DMS79 treated with DMSO at 0.1 percent for 48 hours (cell line): ENCODE data around the gene PPP1CB.
"Not testable (repeated sequence)": the region's sequence is repeated elsewhere in the genome, so short reads cannot be mapped to it uniquely, and the experiment has no call there.

ENCODE experiments used
- DNase-seq: peaks from one replicate; lab custom pipeline; 2025; lab: John Stamatoyannopoulos, UW

The PPP1CB gene

DNA sequence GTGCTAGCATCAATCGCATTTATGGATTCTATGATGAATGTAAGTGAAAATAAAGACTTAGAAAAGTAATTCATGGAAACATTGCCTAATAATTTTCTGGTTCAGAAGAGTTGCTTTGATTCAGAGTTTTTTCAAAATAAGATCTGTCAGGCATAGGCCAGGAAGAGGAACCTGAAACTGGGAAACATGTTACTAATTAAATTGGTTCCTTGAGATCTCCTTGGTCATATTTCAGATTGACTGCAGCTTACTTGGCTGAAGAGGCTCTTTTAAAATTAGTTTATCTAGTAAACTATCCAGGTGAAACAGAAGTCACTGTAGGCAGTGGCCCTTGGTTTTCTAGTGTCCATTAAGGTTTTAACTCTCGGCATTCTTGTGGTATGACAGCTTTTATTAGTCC, 27.4 kb downstream of the PPP1CB start:
- DNase-seq = no peak

DNA sequence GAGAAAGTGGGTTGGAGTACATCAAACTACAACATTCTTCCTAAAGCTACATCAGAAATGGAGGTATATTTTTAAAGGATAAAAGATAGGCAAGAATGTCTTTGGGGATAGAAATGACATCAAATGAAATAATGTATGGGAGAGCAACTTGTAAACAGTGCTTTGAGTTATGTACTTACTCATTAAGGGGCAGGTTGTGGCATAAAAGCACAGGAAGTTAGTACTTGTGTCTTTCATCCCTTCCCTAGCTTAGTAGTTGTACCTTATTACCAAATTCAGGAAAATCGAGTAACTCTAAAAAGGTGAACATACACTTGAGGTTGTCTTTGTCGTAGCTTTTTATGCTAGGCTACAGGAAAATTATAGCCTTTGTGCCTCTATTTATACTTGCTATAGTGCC, 28.9 kb downstream of the PPP1CB start:
- DNase-seq = no peak

DNA sequence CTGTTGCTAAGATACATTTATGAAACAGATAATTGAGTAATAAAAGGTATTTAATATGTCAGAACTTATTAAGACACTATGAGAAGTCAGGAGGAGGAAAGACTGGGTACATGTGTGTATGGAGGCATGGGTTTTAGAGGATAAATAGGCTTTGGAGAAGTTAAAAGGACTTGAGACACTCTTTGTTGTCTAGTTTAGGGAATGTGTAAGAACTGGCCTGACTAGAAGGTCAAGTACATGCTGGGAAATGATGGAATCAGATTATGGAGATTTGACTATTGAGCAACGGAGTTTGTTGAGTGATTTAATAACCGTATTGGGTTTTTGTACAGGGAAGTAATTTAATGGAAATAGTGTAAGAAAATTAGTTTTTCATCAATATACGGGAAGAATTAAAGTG, 30.8 kb downstream of the PPP1CB start:
- DNase-seq = no peak

DNA sequence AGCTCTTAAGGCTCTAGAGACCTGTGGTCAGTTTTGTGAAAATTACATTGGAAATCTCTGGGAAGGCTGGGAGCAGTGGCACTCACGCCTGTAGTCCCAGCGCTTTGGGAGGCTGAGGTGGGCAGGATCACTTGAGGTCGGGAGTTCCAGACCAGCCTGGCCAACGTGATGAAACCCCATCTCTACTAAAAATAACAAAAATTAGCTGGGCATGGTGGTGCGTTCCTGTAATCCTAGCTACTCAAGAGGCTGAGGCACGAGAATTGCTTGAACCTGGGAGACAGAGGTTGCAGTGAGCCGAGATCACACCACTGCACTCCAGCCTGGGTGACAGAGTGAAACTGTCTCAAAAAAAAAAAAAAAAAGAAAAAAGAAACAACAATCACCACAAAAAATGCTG, 32.9 kb downstream of the PPP1CB start:
- DNase-seq = not testable (repeated sequence)

DNA sequence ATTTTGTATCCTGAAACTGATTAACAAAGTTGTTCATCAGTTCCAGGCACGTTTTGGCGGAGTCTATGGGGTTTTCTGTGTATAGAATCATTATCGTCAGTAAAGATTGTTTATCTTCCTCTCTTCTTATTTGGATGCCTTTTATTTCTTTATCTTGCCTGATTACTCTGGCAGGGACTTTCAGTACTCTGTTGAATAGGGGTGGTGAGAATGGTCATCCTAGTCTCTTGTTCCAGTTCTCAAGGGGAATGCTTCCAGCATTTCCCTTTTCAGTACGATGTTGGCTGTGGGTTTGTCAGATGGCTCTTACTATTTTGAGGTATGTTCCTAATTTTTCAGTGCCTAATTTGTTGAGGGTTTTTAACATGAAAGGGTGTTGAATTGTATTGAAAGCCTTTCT, 45.0 kb downstream of the PPP1CB start:
- DNase-seq = no peak

DNA sequence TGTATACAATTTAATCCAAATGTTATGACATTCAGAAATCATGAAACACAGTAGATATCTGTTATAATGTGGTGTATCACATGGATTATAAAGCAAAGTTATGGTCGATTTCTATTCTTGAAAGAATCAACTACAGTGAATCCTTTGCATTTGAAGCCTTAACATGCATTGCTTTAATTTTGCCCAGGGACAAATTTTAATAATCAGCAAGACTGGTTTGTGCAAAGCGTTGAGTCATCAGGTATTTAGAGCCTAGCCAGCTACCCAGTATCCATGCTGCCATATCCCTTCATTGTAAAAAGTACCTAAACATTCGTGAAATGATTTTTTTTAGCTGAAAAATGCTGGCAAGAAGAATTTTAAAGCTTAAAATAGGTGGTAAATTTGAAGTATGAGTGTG, 50.1 kb downstream of the PPP1CB start:
- DNase-seq = no peak

DNA sequence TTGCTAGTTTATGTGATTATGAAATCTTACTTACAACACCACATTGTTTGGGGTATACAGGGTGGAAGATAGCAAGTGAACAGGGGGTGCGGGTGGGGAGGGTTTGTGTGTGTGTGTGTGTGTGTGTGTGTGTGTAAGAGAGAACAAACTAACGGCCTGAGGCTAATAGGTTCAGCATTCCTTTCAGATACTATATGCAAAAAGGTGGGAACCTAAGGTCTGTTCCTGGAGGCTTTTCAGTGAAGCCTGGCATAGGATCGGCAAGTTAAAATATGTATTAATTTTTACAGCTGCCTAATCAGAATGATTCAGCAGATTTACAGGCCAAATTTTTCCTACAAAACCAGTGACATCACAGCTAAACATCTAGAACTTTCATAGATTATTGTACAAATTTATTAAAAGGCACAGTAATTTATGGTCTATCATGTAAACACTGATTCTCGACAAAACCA, 51.4 kb downstream of the PPP1CB start:
- no peak for DNase-seq

DNA sequence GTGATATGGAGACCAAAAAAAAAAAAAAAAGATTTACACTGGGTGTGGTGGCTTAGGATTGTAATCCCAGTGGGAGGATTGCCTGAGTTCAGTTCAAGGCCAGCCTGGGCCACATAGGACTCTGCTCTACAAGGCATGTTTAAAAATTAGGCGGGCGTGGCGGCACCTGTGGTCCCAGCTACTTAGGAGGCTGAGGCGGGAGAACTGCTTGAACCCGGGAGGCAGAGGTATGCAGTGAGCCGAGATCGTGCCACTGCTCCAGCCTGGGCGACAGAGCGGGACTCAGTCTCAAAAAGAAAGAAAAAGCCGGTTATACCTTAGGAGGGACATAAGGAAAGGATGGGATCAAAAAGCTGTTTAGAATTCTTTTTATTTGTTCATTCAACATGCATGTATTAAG, 58.3 kb downstream of the PPP1CB start:
- no peak for DNase-seq

DNA sequence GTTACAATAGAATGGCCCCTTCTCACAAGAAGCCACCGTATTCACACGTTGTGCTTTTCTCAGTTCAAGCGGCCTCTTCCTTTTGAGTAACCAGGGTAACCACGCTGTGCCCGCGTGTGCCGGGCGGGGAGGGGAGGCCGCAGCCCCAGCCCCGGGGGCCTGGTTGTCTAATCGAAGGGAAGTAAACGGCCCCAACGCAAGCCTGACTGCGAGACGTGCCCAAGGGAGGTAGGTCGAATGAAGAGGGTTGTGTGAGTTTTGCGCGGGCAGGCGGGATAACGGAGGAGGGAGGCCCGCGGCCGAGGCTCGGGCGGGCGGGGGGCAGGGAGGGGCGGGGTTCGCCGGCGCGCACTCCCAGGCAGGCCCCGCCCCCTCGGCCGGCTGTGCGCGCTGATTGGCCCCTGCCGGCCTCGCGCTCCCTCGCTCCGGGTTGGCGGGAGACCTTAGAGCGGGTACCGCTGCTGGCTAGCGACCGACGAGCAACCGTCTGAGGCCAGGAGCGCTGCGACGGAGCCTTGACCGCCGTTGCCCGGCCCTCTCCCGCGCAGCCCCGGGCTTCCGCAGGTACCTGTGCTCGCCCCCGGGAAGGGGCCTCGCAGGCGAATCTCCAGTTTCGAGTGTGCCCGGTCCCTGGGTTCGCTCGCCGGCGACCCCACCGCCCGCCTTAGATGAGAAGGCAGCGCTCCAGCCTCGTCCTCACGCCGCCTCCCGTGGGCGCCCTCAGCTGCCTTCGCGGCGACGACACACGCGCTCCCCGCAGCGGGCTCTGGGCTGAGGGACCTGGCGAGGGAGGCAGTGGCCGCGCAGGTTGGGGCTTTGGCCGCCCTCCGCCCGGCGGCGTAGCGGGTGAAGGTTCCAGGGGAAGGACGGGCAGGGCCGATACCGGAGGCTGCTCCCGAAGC, 59.0 kb downstream of the PPP1CB start, which contains the start of gene SPDYA:
TSS of gene SPDYA (plus strand) at position 451 of the 902 bp plus-strand sequence. CDS start 5,181 bp downstream, outside the sequence.
- peak; percentile 93 for DNase-seq

DNA sequence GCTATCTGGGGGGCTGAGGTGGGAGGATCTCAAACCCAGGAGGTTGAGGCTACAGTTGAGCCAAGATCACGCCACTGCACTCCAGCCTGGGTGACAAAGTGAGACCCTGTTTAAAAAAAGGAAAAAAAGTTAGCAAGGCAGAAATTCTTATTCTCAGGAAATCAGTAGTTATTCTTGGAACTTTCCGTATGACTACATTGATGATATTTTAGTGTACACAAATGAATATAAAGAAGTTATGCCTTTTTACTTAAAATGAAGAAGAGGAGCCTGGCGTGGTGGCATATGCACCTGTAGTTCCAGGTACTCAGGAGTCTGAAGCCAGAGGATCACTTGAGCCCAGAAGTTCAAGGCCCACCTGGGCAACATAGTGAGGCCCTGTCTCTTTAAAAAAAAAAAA, 66.4 kb downstream of the PPP1CB start:
- no peak for DNase-seq

DNA sequence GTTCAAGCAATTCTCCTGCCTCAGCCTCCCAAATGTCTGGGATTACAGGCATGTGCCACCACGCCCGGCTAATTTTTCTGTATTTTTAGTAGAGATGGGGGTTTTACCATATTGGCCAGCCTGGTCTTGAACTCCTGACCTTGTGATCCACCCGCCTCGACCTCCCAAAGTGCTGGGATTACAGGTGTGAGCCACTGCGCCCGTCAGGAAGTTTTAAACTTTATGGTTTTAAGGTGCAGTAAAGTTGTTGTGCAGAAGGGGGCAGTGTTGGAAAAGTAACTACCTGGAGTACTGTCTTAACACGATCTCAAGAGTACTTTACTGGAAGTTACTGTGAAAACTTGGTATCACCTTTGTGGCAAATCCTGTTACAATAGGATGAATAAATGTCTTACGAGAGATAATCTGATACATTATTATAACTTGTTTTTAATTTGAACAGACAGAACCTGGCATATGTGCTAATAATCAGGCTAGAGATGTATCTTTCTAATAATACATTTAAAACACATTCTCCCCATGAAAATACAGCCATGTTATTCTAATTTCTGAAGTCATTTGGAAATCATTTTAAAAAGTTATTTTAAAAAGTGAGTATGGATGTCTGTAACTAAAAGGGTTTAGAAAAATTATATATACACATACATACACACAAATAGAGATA, 69.8 kb downstream of the PPP1CB start:
- DNase-seq = peak; percentile 68

DNA sequence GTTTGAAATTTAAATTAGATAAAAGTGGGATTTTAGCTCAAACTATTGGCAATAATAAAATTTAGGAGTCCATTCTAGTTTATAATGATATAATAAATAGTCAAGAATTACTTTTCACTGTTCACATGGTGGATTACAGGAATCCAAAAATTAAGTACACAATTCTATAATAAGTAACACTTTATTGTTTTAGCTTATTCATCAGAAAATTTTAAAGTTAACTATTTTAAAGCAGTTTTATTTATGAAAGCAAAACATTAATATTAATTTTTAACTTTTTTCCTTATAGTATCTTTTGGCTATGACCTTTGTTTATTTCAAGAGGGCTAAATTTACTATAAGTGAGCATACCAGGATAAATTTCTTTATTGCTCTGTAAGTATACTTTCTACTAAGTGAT, 70.4 kb downstream of the PPP1CB start:
- no peak for DNase-seq

DNA sequence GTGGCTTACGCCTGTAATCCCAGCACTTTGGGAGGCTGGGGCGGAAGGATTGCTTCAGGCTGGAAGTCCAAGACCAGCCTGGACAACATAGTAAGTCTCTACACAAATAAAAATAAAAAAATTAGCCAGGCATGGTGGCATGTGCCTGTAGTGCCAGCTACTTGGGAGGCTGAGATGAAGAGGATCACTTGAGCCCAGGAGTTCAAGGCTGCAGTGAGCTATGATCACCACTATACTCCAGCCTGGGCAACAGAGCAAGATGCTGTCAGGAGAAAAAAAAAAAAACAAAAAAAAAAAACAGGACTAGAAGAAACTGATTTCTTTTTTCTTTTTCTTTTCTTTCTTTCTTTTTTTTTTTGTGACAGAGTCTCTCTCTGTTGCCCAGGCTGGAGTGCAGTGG, 72.6 kb downstream of the PPP1CB start:
- no peak for DNase-seq

DNA sequence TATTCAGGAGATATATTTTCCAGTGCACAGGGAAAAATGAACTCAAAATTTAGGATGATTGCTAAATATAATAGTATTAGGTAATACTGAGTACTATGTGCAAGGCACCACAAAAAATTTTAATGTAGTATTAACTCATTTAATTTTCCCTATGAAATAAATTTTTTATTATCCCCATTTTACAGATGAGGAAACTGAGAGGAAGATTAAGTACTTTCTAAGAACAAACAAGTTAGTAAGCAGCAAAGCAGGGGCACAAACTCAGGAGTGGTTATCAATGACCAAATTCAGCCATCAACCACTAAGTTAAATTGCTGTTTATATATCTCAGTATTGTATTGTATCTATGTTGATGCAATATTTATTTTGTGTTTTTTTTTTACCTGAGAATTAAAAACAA, 73.2 kb downstream of the PPP1CB start:
- no peak for DNase-seq

DNA sequence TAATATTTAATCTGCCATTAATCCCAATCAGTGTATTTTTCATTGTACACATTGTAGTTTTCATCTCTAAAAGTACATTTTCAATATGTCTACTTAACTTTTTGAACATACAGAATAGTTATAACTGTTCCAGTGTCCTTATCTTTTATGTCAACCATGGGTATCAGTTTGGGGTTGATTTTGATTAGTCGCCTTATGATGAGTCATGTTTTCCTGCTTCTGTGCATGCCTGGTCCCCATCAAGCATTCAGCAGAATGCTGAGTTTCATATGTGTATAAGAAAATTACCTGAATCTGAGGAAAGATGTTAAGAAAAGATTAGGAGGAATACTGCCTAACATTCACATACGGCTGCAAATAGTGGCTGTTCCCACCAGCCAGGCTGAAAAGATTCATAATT, 76.8 kb downstream of the PPP1CB start:
- DNase-seq = no peak

DNA sequence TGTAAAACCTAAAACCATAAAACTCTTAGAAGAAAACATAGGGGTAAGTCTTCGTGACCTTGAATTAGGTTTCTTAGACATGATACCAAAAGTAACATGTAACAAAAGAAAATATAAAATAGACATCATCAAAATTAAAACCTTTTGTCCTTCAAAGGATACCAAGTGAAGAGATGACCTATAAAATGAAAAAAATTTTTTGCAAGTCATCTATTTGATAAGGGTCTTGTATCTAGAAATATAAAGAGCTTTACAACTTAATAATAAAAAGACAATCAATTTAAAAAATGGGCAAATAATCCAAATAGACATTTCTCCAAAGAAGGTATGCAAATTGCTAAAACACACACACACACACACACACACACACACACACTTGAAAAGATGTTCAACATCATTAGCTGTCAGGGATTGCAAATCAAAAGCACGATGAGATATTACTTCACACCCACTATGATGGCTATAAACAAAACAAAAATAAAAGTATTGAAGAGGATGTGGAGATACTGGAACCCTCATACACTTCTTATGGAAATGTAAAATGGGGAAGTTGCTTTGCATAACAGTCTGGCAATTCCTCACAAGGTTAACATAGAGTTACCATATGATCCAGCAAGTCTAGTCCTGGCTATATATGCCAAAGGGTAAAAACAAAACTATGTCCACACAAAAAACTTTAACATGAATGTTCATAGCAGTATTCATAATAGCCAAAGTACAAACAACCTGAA, 82.3 kb downstream of the PPP1CB start:
- no peak for DNase-seq

DNA sequence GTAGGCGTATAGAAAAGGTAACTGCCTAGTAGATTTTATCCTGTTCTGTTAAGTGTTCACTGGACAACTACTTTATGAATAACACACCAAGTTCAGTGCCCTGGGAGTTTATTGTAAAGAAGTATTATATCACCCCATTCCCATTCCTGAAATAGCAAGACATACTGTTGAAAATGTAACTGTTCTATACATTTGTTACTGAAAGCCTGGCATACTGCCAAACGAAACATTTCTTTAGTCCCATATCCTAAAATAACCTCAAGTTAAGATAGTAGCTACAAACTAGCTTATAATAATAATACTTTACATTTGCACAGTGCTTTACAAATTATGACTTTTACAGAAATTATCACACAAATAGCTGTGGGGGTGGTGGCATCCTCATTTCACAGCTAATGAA, 84.2 kb downstream of the PPP1CB start:
- no peak for DNase-seq

DNA sequence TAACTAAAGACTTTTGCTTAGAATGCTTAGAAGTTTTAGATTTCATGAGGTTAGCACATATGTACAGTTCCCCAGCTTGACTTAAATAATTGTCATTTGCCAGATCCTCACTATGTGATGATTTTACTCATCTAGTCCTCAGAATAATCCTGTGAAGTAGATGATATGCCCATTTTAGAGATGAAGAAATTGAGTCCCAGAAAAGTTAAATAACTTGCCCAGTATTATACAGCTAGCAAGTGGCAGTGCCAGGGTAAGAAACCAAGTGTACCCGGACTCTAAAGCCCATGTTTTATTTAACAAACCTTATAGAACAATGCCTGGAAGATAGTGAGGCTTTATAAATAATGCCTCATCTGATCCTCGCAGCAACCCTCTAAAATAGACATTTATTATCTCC, 87.3 kb downstream of the PPP1CB start:
- DNase-seq = no peak

DNA sequence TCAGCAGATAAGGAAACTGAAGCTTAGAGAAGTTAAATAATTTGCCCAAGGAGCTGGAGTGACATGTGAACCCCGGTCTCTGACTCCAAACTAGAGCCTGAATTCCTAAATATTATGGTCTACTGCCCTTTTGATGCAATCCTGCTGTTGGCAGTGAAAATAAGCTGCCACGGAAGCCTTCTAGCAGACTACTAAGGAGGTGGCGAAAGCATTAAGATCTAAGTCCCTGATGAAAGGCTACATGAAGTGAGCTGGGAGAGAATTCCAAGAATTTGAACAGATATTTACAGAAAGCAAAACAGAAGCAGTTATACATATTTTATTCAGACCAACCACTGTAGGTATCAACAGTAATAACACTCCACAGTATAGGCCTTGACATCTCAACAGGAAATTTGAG, 90.4 kb downstream of the PPP1CB start:
- no peak for DNase-seq
